AG04450 (cell line): Measurements from ENCODE around the gene MYLK2. TPM values are rescaled to one million over a fixed set of nuclear protein-coding genes. Genes with fewer than 3 reads are reported as not detected.

ENCODE experiments used
- CTCF ChIA-PET: fragments of 300-600, 350-600 bp; formaldehyde crosslinking; extraction: SDS; loops from one replicate; lab custom pipeline; 2022; ENCODE audit warnings: antibody characterized with exemption, inconsistent platforms; lab: Charles Lee
- POLR2A ChIA-PET: fragments of 350-600 bp; formaldehyde crosslinking; extraction: SDS; loops from one replicate; lab custom pipeline; 2021; ENCODE audit warnings: antibody characterized with exemption, inconsistent platforms; lab: Yijun Ruan, JAX
- DNase-seq: peaks from one replicate; pipeline ENCODE4 v3.0.0-alpha.2; 2011; ENCODE audit warnings: low read depth, low spot score
- H3K27ac ChIP-seq: one replicate; pipeline ENCODE4 v1.5.1; 2012; ENCODE audit warnings: low read depth, low read length, control low read depth
- H3K27me3 ChIP-seq: one replicate; pipeline ENCODE4 v1.6.0; 2012; ENCODE audit warnings: low read length; ENCODE audit not compliant: control insufficient read depth, insufficient read depth
- H3K4me3 ChIP-seq: 2 replicates; pipeline ENCODE4 v1.5.1; 2011; ENCODE audit warnings: mild to moderate bottlenecking, low read depth, low read length, control low read depth
- H3K9me3 ChIP-seq: 2 replicates; pipeline ENCODE4 v1.5.1; 2012; ENCODE audit warnings: low read length; ENCODE audit not compliant: control insufficient read depth, insufficient read depth
- polyA plus RNA-seq: library from polyadenylated mRNA; depleted of rRNA; stranded (reverse); fragments of >200 nt; gene quantifications from 2 replicates; pipeline ENCODE4 v1.2.3, GENCODE V29; 2011
- TF ChIP-seq, protein P1 (sequence below): IDR thresholded peaks from 2 replicates; pipeline ENCODE4 v1.5.1; 2011; ENCODE audit warnings: low read depth, low read length, control low read depth, inconsistent platforms

MYLK2 gene
- polyA plus RNA-seq, 1 experiment: not detected

DNA sequence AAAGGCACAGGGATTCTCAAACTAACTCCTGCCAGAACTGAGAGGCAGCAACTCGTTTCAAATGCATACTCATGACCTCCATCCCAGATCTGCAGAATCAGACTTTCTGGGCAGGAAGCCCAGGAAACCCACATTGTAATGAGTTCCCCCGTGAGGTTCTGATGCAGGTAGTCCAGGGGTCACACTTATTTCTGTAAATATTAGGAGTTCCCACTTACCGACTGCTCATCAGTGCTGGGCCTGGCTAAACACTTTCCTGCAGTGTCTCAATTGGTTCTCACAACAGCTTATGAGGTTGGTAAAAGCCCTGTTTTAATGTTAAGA is 39.6 kb downstream of the MYLK2 start:
- TF ChIP-seq, protein P1, sequence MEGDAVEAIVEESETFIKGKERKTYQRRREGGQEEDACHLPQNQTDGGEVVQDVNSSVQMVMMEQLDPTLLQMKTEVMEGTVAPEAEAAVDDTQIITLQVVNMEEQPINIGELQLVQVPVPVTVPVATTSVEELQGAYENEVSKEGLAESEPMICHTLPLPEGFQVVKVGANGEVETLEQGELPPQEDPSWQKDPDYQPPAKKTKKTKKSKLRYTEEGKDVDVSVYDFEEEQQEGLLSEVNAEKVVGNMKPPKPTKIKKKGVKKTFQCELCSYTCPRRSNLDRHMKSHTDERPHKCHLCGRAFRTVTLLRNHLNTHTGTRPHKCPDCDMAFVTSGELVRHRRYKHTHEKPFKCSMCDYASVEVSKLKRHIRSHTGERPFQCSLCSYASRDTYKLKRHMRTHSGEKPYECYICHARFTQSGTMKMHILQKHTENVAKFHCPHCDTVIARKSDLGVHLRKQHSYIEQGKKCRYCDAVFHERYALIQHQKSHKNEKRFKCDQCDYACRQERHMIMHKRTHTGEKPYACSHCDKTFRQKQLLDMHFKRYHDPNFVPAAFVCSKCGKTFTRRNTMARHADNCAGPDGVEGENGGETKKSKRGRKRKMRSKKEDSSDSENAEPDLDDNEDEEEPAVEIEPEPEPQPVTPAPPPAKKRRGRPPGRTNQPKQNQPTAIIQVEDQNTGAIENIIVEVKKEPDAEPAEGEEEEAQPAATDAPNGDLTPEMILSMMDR: no peak
- Histone ChIP-seq H3K4me3 (no peak overlapping the region), H3K27me3 (peaks cover 59% of the 10 kb centered on the region), H3K9me3 (no peaks in the 10 kb centered on the region), H3K27ac (no peak overlapping the region)
- ChIA-PET CTCF (interaction anchor here (1.3 to 2.4 kb wide), 3 partner anchors 12 to 173 kb away, joined by 4 to 12 read pairs (median 9); partner anchors contain the start of gene PDRG1), POLR2A (no interaction called here)
- no peak for DNase-seq

DNA sequence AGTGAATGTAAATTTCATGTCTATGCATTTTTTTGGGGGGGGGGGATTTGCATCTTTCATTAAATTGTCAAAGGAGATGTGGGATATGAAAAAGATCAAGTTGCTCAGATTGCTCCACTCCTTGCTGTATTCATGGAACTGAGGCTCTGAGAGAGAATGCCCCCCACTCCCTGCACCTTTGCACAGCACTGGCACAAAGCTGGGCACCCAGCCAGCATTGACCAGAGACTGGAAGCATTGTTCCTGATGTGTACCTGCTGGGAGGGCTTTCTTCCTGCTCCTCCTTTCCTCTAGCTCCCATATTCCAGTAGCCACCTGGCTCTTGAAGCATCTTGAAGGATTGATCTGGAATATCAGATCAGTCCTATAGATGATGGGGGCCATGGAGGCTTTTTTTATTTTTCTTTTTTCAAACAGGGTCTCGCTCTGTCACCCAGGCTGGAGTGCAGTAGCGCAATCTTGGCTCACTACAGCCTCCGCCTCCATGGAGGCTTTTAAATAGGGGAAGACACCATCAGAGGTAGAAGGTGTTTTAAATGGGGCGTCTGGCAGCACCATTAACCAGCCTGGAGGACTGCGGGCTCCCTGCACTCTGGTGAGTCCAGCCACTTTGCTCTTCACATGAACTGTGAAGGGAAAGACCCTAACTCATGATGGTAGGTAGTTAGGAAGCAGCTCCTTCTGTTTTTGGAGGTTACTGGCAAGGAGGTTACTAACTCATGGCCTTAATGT is 40.3 kb downstream of the MYLK2 start:
- TF ChIP-seq, protein P1: no peak
- DNase-seq: no peak
- CTCF ChIA-PET: interaction anchor here (0.6 to 2.4 kb wide), 6 partner anchors 9 to 824 kb away, joined by 3 to 12 read pairs (median 5); partner anchors contain the start of gene PDRG1
- Histone ChIP-seq H3K27ac (no peak overlapping the region), H3K4me3 (no peak overlapping the region), H3K9me3 (no peaks in the 10 kb centered on the region), H3K27me3 (peaks cover 59% of the 10 kb centered on the region)
- POLR2A ChIA-PET: no interaction called here

DNA sequence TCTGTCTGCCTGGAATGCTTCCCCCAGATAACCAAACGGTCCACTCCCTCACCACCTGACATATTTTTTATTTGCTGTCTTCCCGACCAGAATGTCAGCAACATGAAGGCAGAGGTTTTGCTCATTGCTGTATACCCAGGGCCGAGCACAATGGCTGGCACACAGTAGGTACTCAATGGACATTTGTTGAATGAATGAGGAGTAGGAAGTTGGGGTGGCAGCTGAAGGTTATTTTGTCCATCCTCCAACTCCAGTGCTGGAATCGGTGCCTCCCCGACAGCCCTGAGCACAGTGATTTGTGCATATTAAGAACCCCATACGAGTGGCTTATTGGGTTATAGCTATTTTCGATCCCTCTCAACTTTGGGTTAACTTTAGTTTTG is 40.8 kb downstream of the MYLK2 start:
- Histone ChIP-seq H3K27ac (no peak overlapping the region), H3K9me3 (no peaks in the 10 kb centered on the region), H3K27me3 (peaks cover 64% of the 10 kb centered on the region), H3K4me3 (no peak overlapping the region)
- DNase-seq: no peak
- CTCF ChIA-PET: interaction anchor here (0.6 to 2.4 kb wide), 7 partner anchors 10 to 824 kb away, joined by 3 to 12 read pairs (median 4); partner anchors contain the start of gene PDRG1
- POLR2A ChIA-PET: interaction anchor here (0.7 kb wide), 1 partner anchor 376 kb away, joined by 3 read pairs; no protein-coding TSS in a partner anchor
- TF ChIP-seq, protein P1: no peak

DNA sequence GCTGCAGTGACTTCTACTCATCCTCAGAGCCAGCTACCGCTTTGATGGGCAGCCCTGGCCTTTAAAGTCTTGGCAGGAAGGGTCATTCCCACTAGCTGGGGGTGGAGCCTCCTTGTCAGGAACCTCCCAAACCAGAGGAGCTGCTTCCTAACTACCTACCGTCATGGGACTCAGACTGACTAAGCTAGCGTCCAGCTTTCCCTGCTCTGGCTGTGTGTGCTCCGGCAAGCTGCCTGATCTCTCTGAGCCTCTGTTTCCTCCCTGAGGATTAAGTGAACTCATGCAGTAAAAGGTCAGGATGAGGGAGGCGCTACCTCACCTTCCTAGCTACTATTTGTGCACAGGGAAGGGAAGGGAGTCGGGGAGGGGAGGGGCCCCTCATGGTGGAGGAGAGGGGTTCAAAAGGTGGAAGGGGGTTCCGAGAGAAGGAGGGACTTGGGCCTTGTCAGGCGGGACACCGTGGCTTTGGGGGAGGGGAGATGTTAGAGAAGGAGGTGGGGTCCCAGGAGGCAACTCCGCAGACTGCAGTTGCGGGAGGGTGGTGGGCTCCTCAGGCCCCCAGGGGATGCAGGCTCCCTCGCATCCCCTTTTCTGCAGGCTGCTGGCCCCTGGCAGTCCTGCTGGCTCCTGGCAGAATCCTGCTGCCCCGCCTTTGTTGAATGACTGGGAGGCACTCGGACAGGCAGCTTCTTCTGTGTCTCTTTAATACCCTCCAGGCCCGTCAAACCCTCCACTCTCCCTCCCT is 41.4 kb downstream of the MYLK2 start:
- ChIA-PET CTCF (interaction anchor here (0.8 to 2.4 kb wide), 6 partner anchors 9 to 92 kb away, joined by 3 to 12 read pairs (median 4); partner anchors contain the start of gene PDRG1), POLR2A (interaction anchor here (0.7 kb wide), 1 partner anchor 375 kb away, joined by 3 read pairs; no protein-coding TSS in a partner anchor)
- H3K9me3 ChIP-seq: no peaks in the 10 kb centered on the region
- peaks cover 60% of the 10 kb centered on the region for H3K27me3 ChIP-seq
- peak overlapping the region; percentile 48; the same call in 1 of the 2 replicates for H3K4me3 ChIP-seq
- H3K27ac ChIP-seq: no peak overlapping the region
- DNase-seq: no peak
- TF ChIP-seq, protein P1: no peak

DNA sequence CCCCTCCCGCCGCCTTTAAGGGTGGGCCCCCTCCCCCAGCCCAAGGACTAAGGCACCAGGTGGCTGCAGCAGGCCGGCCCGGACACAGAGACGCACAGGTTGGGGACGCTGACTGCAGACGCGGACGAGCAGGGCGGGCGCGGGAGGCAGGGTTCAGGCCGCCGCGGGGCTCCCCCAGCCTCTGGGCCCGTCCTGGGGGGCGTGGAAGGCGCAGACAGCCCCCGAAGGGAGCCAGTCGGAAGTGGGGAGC is 41.9 kb downstream of the MYLK2 start:
- POLR2A ChIA-PET: no interaction called here
- TF ChIP-seq, protein P1: no peak

More for the DNA sequence above, 41.9 kb downstream of the MYLK2 start:
- CTCF ChIA-PET: interaction anchor here (1.0 kb wide), 1 partner anchor 9 kb away, joined by 3 read pairs; no protein-coding TSS in a partner anchor
- Histone ChIP-seq H3K27ac (no peak overlapping the region), H3K27me3 (peaks cover 62% of the 10 kb centered on the region), H3K9me3 (no peaks in the 10 kb centered on the region), H3K4me3 (peak overlapping the region; percentile 48)
- DNase-seq: no peak
